ENCODE results near the gene PTH1R.

- TF ChIP-seq CTCF (IDR thresholded peaks at IDR 0.05) (no peak), POLR2AphosphoS5 (IDR thresholded peaks at IDR 0.05) (no peak)
Observed at GRCh38 chr3:46929324-46929723, 51.8 kb downstream of the PTH1R start.

Data from esophagus muscularis mucosa (tissue), 3 donors.